Dedifferentiated amniotic fluid mesenchymal stem cell (primary cell): ENCODE data around the gene SFMBT2.

Experiments used
- DNase-seq: peaks from one replicate; pipeline ENCODE4 v3.0.0-alpha.2; 2016; ENCODE audit errors: extremely low spot score

The SFMBT2 gene

DNA sequence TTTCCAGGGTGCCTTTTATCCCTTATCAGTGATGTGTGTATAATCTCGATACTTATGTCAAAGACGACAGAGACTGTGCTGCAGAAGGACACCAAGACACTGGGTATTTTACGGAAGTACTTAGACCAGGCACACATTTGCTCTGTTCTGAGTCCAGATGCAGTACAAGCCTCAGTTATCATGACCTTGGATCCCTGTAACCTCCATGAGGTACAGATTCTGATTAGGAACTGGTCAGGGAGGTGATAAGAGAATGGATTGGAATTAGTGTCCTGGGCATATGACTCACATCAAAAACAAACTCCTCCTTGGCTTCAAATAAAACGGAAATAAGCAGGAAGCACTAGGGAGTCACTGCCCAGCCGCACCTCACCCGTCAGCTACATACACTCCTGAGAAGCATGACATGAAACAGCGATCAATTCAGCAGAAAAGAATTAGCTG is 146.5 kb downstream of the SFMBT2 start:
- DNase-seq: no peak

DNA sequence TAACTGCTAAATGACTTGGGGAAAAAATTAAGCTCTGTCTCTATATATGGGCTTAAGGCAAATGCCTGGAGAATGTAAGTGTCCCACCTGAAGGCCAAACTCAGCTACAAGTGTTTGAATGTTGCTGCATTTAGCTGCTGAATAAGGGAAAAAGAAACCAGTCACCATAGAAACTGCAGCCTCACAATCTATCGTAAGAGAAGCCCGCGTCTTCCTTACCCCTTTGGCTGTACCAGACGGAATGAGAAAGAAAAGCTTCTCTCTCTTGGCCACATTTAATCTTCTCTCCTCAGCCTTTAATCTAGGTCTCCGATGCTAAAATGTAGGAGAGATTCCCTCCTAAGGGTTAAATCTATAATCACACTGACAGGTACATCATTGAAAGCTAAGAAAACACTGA is 147.2 kb downstream of the SFMBT2 start:
- no peak for DNase-seq

DNA sequence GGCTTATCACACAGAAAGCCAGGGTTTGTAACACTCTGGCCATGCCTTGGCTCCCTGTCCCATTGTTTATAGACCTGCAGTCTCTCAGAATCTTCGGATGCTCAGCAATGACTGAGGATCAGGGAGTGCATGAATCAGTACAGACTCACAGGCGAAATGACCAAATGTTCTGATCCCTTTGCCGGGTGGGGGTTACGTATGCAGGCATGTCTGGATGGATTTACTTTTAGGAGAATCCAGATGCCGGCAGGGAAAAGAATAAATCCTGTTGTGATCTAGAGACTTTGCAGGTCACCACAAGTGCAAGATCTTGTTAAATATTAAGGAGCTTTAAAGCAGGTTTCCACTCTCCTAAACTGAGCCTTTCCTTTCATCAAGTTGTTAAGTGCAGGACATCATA is 149.5 kb downstream of the SFMBT2 start:
- DNase-seq: no peak

DNA sequence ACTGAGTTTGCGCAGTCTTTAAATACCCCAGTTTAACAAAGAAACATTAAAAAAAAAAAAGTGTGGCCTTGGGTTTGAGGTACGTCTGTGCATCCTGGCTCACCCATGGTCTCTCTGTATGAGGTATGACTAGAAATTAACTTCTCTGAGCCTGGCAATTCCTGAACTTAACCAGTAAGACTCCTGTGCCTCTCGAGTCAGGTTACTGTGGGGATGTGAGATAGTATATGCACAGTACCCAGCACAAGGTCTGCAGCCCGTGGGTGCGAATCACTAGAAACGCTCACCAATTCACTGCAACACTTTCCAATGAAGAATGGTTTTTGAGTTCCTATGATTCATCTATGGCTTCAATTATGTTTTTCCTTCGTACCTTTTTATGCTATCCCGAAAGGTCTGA is 149.9 kb downstream of the SFMBT2 start:
- no peak for DNase-seq

GRCh38 chr10:7260412-7260900 is 150.4 kb downstream of the SFMBT2 start:
- no peak for DNase-seq

- DNase-seq: no peak
Measured at GRCh38 chr10:7258948-7259523, 151.8 kb downstream of the SFMBT2 start.

- no peak for DNase-seq
Measured at GRCh38 chr10:7255517-7255916, 155.3 kb downstream of the SFMBT2 start.

DNA sequence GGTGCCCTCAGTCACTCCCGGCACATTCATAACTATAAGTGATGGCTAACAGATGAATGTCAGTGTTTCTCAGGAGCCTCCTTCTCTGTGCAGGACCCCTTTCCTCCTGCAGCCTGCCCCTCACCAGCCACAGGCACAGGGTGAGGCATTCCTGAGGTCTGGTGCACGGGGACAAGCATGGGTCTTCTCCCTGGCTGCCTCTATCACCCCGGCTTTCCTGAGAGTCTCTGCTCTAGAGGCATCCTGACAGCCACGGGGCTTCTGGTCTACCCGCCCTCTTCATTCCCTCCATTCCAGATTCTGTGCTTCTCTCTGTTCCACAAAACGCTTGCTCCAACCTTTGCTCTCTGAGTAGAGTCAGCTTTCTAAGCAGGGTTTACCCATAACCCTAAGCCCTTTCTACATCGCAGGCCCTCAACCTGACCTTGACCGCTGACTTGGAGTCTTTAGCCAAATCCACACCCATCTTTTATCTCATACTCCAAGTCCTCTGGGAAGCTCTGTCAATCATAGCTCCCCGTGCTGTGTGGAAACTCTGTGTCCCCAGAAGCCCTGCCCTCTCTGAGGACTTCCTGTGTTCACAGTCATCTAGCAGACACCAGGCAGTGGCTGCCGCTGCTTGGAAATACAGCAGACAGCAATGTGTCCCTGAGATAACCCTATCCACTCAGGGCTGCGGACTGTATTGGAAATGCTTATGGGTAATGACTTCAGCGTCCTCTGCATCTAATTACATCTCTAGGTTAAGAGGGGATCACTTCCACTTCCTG is 159.0 kb downstream of the SFMBT2 start:
- DNase-seq: no peak

DNA sequence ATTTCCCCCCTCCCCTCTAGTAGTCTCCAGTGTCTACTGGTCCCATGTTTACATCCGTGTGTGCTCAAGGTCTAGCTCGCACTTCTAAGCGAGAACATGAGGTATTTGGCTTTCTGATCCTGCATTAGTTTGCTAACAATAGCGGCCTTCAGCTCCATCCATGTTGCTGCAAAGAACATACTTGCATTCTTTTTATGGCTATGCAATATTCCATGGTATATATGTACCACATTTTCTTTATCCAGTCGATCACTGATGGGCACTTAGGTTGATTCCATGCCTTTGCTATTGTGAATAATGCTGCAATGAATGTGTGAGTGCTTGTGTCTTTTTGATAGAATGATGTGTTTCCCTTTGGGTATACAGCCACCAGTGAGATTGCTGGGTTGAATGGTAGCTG is 160.6 kb downstream of the SFMBT2 start:
- no peak for DNase-seq

DNA sequence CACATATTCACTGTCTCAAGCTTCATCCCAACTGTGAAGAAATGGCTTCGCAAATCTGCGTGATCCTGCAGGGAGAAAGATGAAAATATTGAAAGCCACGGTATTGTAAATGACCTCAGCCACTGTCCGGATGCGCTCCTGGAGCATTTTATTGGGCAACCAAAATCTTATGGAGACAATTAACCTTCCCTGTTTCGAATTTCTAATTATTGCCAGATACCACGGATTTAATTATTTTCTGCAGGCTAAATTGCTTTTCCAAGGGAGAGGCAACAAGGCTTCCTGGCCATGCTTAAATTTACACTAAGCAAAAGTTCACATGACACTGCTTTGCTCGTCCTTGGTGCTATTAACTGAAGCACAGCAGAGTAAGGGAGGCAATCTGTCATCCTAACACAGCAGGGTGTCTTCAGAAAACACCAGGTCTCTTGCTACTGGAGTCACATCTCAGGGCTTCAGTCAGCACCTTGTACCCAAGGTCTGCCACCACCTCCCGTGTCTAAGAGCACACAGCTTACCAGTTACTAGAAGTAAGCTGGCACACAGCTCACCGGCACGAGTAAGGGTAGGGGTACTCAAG is 162.2 kb downstream of the SFMBT2 start:
- DNase-seq: no peak

GRCh38 chr10:7248148-7248547 is 162.7 kb downstream of the SFMBT2 start:
- no peak for DNase-seq

- no peak for DNase-seq
Measured at GRCh38 chr10:7245505-7245904, 165.3 kb downstream of the SFMBT2 start.

- no peak for DNase-seq
Measured at GRCh38 chr10:7243873-7244272, 167.0 kb downstream of the SFMBT2 start.

- DNase-seq: no peak
Measured at GRCh38 chr10:7243139-7243538, 167.7 kb downstream of the SFMBT2 start.

- no peak for DNase-seq
Measured at GRCh38 chr10:7239312-7239985, 171.4 kb downstream of the SFMBT2 start.

- DNase-seq: no peak
Measured at GRCh38 chr10:7235376-7235775, 175.5 kb downstream of the SFMBT2 start.

DNA sequence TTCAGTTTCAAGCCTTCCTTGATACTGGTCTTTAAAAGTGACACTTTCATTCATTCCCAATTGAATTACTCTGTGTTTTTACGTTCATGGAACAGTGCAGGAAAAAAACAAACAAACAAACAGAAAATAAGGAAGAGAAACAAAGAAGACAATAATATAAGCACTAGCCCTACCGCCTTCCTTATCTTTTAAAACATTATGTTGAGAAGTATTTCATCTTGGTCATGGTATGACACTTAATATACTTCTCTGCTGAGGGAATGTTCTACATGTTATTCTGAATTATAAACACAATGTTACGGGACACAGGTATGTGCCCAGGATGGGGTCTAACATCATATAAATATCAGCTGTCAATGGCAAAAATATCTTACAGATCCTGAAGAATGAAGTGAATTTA is 176.7 kb downstream of the SFMBT2 start:
- DNase-seq: no peak

DNA sequence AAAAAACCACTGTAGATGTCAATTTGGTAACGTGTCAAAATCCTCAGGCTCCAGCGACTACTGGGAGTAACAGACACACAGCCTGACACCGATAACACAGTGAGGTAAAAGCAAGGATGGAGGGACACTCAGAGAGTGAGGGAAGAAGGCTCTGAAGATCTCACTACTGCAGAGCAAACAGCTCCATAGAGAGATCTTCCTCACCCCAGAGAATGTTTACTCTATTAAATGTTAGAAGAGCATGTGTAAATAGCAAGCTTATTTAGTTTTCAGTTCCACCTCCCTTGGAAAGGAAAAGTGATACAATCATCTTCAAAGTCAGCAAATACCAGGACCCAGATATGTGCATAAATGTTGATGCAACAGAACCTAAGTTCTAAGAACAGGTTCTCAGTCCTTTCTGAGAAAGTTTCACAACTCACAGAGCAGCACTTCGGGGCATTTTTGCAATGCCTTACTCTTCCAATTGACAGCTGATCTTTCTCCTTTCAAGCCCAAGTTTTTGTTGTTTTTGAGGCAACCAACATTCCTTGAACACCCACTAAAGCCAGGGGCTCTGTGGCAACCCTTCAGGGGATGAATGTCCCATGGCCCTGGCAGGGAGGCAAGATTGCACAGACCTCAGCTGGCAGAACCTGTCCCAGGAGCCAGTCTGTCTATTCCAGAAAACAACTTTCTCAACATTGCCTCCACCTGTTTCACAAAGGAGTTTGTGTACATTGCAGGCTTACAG is 177.4 kb downstream of the SFMBT2 start:
- no peak for DNase-seq

DNA sequence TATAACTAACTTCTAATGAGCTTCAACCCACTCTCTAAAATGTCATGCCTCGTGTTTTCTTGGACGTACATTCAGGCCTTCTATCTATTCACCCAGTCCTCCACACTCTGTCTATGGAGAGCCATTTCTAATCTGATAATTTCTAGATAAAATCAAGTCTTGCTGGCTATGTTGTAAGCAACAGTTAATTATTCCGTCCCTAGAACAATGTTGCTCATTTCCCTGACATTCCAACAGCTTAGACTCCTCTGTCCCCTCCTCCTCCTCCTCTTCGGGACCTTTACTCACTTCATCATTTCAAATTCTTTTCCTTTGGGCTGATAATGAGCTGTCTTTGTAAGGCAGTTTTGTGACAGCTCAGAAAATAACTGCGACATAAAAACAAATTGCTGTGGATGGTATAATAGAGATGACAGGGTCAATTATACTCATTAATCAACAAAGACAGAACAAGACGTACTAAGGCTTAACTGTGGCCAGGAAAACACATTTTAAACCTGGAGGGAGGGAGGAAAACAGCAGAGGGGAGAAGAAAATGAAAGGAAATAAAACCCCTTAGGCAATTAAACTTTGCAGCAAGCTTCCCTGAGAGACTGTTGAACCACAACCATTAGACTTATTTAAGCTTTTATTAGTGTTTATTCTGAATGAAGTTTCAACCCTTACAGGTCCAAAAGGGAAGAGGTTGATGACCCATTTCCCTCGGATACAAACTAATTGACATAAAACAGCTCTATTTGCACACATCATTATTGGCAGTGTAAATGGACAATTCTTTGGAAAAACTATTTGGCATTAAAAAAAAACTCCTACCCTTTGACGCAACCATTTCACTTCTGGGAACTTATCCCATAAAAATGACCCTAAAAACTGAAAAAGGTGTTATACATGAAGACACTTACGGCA is 179.1 kb downstream of the SFMBT2 start:
- DNase-seq: no peak

DNA sequence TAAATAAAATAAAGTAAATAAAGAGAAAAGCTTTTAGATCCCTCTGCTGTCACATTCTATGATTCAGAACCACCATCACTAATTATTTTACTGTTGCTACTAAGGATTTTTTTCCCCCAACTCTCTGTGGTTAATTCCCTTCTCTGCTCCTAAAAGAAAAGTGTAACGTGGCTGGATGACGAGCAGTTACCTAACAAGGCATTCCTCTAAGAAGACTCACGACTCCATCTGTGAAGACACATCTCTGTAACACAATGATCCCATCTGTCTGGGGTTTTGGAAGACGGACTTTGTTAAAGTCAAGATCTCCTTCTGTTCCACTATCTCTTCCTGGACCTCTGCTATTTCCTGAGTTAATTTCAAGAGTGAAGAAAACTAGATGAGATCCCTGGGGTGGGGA is 179.9 kb downstream of the SFMBT2 start:
- DNase-seq: no peak

GRCh38 chr10:7230036-7230435 is 180.8 kb downstream of the SFMBT2 start:
- DNase-seq: no peak
